Sigmoid colon (tissue), 7 donors: Measurements from ENCODE around the gene RPL13A. TPM values are rescaled to one million over a fixed set of nuclear protein-coding genes. Genes with fewer than 3 reads are reported as not detected.

Experiments used
- DNase-seq: peaks from one replicate; pipeline ENCODE4 v3.0.0-alpha.2; 2019
- H3K27ac ChIP-seq, 4 donors: fragments of 200-600 bp; sonication (generic); one replicate each; pipeline ENCODE4 v1.5.1; 2016 to 2019; ENCODE audit warnings: mild to moderate bottlenecking in 1 of 4
- H3K27me3 ChIP-seq, 3 donors: fragments of 200-600 bp; sonication (generic); one replicate each; pipeline ENCODE4 v1.5.1; 2019; ENCODE audit warnings: mild to moderate bottlenecking in 1 of 3
- H3K36me3 ChIP-seq, 4 donors: fragments of 200-600 bp; sonication (generic); one replicate each; pipeline ENCODE4 v1.5.1; 2016 to 2019
- H3K4me1 ChIP-seq, 4 donors: fragments of 200-600 bp; sonication (generic); one replicate each; pipeline ENCODE4 v1.5.1; 2017 to 2019
- H3K4me3 ChIP-seq, 4 donors: fragments of 200-600 bp; sonication (generic); one replicate each; pipeline ENCODE4 v1.5.1; 2017 to 2019; ENCODE audit warnings: mild to moderate bottlenecking in 2 of 4, moderate library complexity in 1 of 4
- H3K9me3 ChIP-seq, 4 donors: fragments of 200-600 bp in 3 of 4; sonication (generic) in 3 of 4; one replicate each; pipeline versions ENCODE4 v1.5.1 to v1.6.1; 2013 to 2019
- CTCF ChIP-seq, 4 experiments: fragments of 450-650 bp in 3 of 4; fragments of 200-600 bp in 1 of 4; IDR thresholded peaks; one replicate each; pipeline ENCODE4 v1.5.1; 2016 to 2019; ENCODE audit warnings: antibody characterized with exemption in 4 of 4, mild to moderate bottlenecking in 3 of 4, moderate library complexity in 2 of 4
- EP300 ChIP-seq, 4 donors: sonication (generic); formaldehyde crosslinking; IDR thresholded peaks; one replicate each; pipeline ENCODE4 v1.6.1; 2017; ENCODE audit warnings: antibody characterized with exemption in 4 of 4
- POLR2A ChIP-seq, 2 donors: fragments of 450-650 bp; IDR thresholded peaks; one replicate each; pipeline ENCODE4 v1.6.1; 2016; ENCODE audit warnings: antibody characterized with exemption in 2 of 2, mild to moderate bottlenecking in 2 of 2, moderate library complexity in 2 of 2
- POLR2AphosphoS5 ChIP-seq, 4 donors: sonication (generic); formaldehyde crosslinking; IDR thresholded peaks; one replicate each; pipeline ENCODE4 v1.6.1; 2017; ENCODE audit warnings: antibody characterized with exemption in 4 of 4
- WGBS, 2 donors: extraction: QIAGEN DNeasy Blood & Tissue Kit; methylation state at CpG; one replicate each; pipeline ENCODE4 v1.1.7; 2013; 5-methylcytosine and 5-hydroxymethylcytosine counted together
- intact Hi-C: fragments of 100-400 bp; cut with DNase I; formaldehyde crosslinking; loops from one replicate; pipeline ENCODE4 v1.15.1; 2023
- polyA plus RNA-seq, 3 donors: library from polyadenylated mRNA; stranded (reverse); fragments of 200-250 nt; gene quantifications; one replicate each; pipeline ENCODE4 v1.2.3, GENCODE V29; 2013
- total RNA-seq, 4 donors: library from RNA; depleted of rRNA; stranded (reverse); fragments of >200 nt; gene quantifications; one replicate each; pipeline ENCODE4 v1.1.0, GENCODE V29; 2016
- donor health status: healthy with polysubstance abuse.
- donor health status: Bipolar disorder and iron deficiency.
- donor health status: healthy.

The RPL13A gene
- total and polyA plus RNA-seq, 7 donors, result 2,552 to 6,094 (median 4,207) TPM

GRCh38 chr19:49473868-49474541 is 13.4 kb upstream of the RPL13A start, which contains the start of gene FLT3LG:
Gene FLT3LG, plus strand, starts transcription at chr19:49474215. Its CDS starts 425 bp downstream, at chr19:49474640.
- intact Hi-C loops, result loop anchor here (10.0 kb wide), 1 partner anchor 839 kb away; the partner anchor contains the start of gene DBP
- no peaks in the 10 kb centered on the region for H3K9me3 ChIP-seq
- DNase-seq, result peak; percentile 92
- no peaks in the 10 kb centered on the region for H3K27me3 ChIP-seq
- H3K36me3 ChIP-seq, result peaks cover 0 to 8% (median 0%) of the 10 kb centered on the region in 4 donors
- H3K27ac ChIP-seq, result peak within 1 kb of the TSS; percentile 77 to 84 (median 80)
- TF ChIP-seq EP300 (IDR thresholded peaks at IDR 0.05) (no peak), CTCF (IDR thresholded peaks at IDR 0.05) (peak; percentile 96 to 100 (median 98)), POLR2A (IDR thresholded peaks at IDR 0.05) (no peak), POLR2AphosphoS5 (IDR thresholded peaks at IDR 0.05) (peak; percentile 45 to 68 (median 66))
- WGBS, 2 donors, result 1% methylated on average over 33 of the region's 33 CpGs
- peak within 1 kb of the TSS; percentile 56 to 83 (median 71) for H3K4me3 ChIP-seq
- peaks cover 0 to 27% (median 15%) of the 10 kb centered on the region in 4 donors for H3K4me1 ChIP-seq

GRCh38 chr19:49474542-49474924 is 12.9 kb upstream of the RPL13A start:
- H3K27ac ChIP-seq, result peak overlapping the region; percentile 77 to 84 (median 80)
- H3K36me3 ChIP-seq, result peaks cover 0 to 5% (median 0%) of the 10 kb centered on the region in 4 donors
- H3K27me3 ChIP-seq, result no peaks in the 10 kb centered on the region
- H3K9me3 ChIP-seq, result no peaks in the 10 kb centered on the region
- DNase-seq, result no peak
- intact Hi-C loops, result loop anchor here (10.0 kb wide), 1 partner anchor 840 kb away; the partner anchor contains the start of gene DBP
- peaks cover 0 to 27% (median 16%) of the 10 kb centered on the region in 4 donors for H3K4me1 ChIP-seq
- TF ChIP-seq EP300 (IDR thresholded peaks at IDR 0.05), result no peak
- TF ChIP-seq CTCF (IDR thresholded peaks at IDR 0.05), result no peak
- TF ChIP-seq POLR2AphosphoS5 (IDR thresholded peaks at IDR 0.05), result no peak
- TF ChIP-seq POLR2A (IDR thresholded peaks at IDR 0.05), result no peak
- 7 to 14% methylated on average over 11 of the region's 11 CpGs for WGBS, 2 donors
- H3K4me3 ChIP-seq, result peak overlapping the region; percentile 56 to 83 (median 71)

GRCh38 chr19:49475191-49475917 is 12.1 kb upstream of the RPL13A start:
- TF ChIP-seq POLR2AphosphoS5 (IDR thresholded peaks at IDR 0.05), result no peak
- no peak for TF ChIP-seq EP300 (IDR thresholded peaks at IDR 0.05)
- no peak for TF ChIP-seq POLR2A (IDR thresholded peaks at IDR 0.05)
- TF ChIP-seq CTCF (IDR thresholded peaks at IDR 0.05), result no peak
- Histone ChIP-seq H3K27me3 (no peaks in the 10 kb centered on the region), H3K36me3 (peaks cover 0 to under 1% (median 0%) of the 10 kb centered on the region in 4 donors), H3K27ac (peak overlapping the region; percentile 77 to 84 (median 80)), H3K9me3 (no peaks in the 10 kb centered on the region), H3K4me1 (peaks cover 0 to 27% (median 16%) of the 10 kb centered on the region in 4 donors), H3K4me3 (peak overlapping the region in 1 of 4 donors; percentile 75)
- DNase-seq, result no peak
- intact Hi-C loops, result loop anchor here (10.0 kb wide), 1 partner anchor 841 kb away; the partner anchor contains the start of gene DBP
- WGBS, 2 donors, result 62 to 65% methylated on average over 15 of the region's 15 CpGs

GRCh38 chr19:49475995-49476880 is 11.2 kb upstream of the RPL13A start:
- DNase-seq, result peak; percentile 74
- no peak overlapping the region for H3K4me3 ChIP-seq
- H3K4me1 ChIP-seq, result peaks cover 0 to 27% (median 16%) of the 10 kb centered on the region in 4 donors
- intact Hi-C loops, result loop anchor here (10.0 kb wide), 1 partner anchor 841 kb away; the partner anchor contains the start of gene DBP
- peak overlapping the region; percentile 77 to 84 (median 80) for H3K27ac ChIP-seq
- no peaks in the 10 kb centered on the region for H3K36me3 ChIP-seq
- H3K27me3 ChIP-seq, result no peaks in the 10 kb centered on the region
- H3K9me3 ChIP-seq, result no peaks in the 10 kb centered on the region
- TF ChIP-seq CTCF (IDR thresholded peaks at IDR 0.05) (peak in 1 of 4 experiments; percentile 18), EP300 (IDR thresholded peaks at IDR 0.05) (no peak), POLR2AphosphoS5 (IDR thresholded peaks at IDR 0.05) (no peak)
- 49 to 59% methylated on average over 27 of the region's 27 CpGs for WGBS, 2 donors
